K562 (cell line): ENCODE measurements around the gene ALG14. TPM values are rescaled to one million over a fixed set of nuclear protein-coding genes. Genes with fewer than 3 reads are reported as not detected.

Source experiments
- ATF2 ChIP-seq: sonication (generic); formaldehyde crosslinking; IDR thresholded peaks from 2 replicates; pipeline ENCODE4 v1.8.1; 2022; ENCODE audit warnings: missing genetic modification reagents
- ELF1 ChIP-seq: fragments of 200-800 bp; sonication (Bioruptor generic); IDR thresholded peaks from 2 replicates; pipeline ENCODE4 v1.6.1; 2016; ENCODE audit warnings: missing genetic modification characterization, missing compliant biosample characterization
- FOXP1 ChIP-seq: sonication (generic); formaldehyde crosslinking; IDR thresholded peaks from 2 replicates; pipeline ENCODE4 v1.8.0; 2022; ENCODE audit warnings: mild to moderate bottlenecking, missing genetic modification reagents
- FUS ChIP-seq: fragments of 200-400 bp; formaldehyde crosslinking; optimal IDR thresholded peaks from 2 replicates; pipeline ENCODE3; 2017; ENCODE audit warnings: low read depth, low read length
- GATA2 ChIP-seq: sonication (generic); formaldehyde crosslinking; IDR thresholded peaks from 2 replicates; pipeline ENCODE4 v1.4.0; 2020; ENCODE audit warnings: mild to moderate bottlenecking, missing genetic modification reagents
- HDAC3 ChIP-seq: fragments of 450-650 bp; IDR thresholded peaks from 2 replicates; pipeline ENCODE4 v1.6.1; 2018; ENCODE audit warnings: borderline replicate concordance, mild to moderate bottlenecking, moderate library complexity; ENCODE audit not compliant: partially characterized antibody
- NCOA1 ChIP-seq: fragments of 450-650 bp; IDR thresholded peaks from 2 replicates; pipeline ENCODE4 v1.6.1; 2016; ENCODE audit warnings: low read depth
- PHF21A ChIP-seq: fragments of 450-650 bp; IDR thresholded peaks from 2 replicates; pipeline ENCODE4 v1.6.1; 2017; ENCODE audit warnings: low read depth, borderline replicate concordance
- PPARD ChIP-seq: fragments of 250-450 bp; sonication (Bioruptor Pico); IDR thresholded peaks from 2 replicates; pipeline ENCODE4 v1.8.0; 2022; ENCODE audit warnings: inconsistent platforms, mild to moderate bottlenecking, moderate library complexity
- RCOR1 ChIP-seq, 2 experiments: IDR thresholded peaks; 2 replicates each; pipeline ENCODE4 v1.6.1; 2012; ENCODE audit warnings: low read depth in 2 of 2, low read length in 2 of 2, borderline replicate concordance in 1 of 2, improper control_type of control experiment in 1 of 2
- STAT5A ChIP-seq: IDR thresholded peaks from 2 replicates; pipeline ENCODE4 v1.6.1; 2012; ENCODE audit warnings: low read length, inconsistent platforms, borderline replicate concordance
- TCFL5 ChIP-seq: fragments of 250-450 bp; sonication (Bioruptor Pico); conservative IDR thresholded peaks from 2 replicates; pipeline ENCODE4 v1.6.1; 2021; ENCODE audit warnings: mild to moderate bottlenecking, moderate library complexity, matching md5 sums
- TEAD4 ChIP-seq, 2 experiments: sonication (generic) in 1 of 2; formaldehyde crosslinking in 1 of 2; IDR thresholded peaks; 2 replicates each; pipeline versions ENCODE4 v1.6.1 to v1.8.0; 2012 to 2022; ENCODE audit warnings: borderline replicate concordance in 1 of 2, inconsistent platforms in 1 of 2, low read length in 1 of 2, mild to moderate bottlenecking in 1 of 2, missing genetic modification reagents in 1 of 2
- THRB ChIP-seq: fragments of 450-650 bp; formaldehyde crosslinking; conservative IDR thresholded peaks from 2 replicates; pipeline ENCODE4 v1.4.0; 2022; ENCODE audit warnings: mild to moderate bottlenecking, missing genetic modification characterization
- ZNF318 ChIP-seq, 2 experiments: fragments of 450-650 bp; IDR thresholded peaks; 2 replicates each; pipeline ENCODE4 v1.6.1; 2016; ENCODE audit warnings: mild to moderate bottlenecking in 2 of 2, borderline replicate concordance in 1 of 2, low read depth in 1 of 2, moderate library complexity in 1 of 2
- ZNF347 ChIP-seq: fragments of 450-650 bp; formaldehyde crosslinking; IDR thresholded peaks from 2 replicates; pipeline ENCODE4 v1.4.0; 2020; ENCODE audit warnings: low read depth, mild to moderate bottlenecking, moderate library complexity
- polyA plus RNA-seq, 8 experiments: library from polyadenylated mRNA; depleted of rRNA in 4 of 8; stranded (reverse) in 5 of 8; unstranded in 3 of 8; fragments of >200 nt; fragmentation: Nextera tagmentation in 2 of 8; fragmentation: Illumina TruSeq in 1 of 8; extraction: Ambion mirVana in 2 of 8; extraction: Trizol in 1 of 8; gene quantifications; 2 replicates each; pipeline versions ENCODE4 v1.2.1 to v1.2.3, GENCODE V29; 2011 to 2014; ENCODE audit warnings: inconsistent platforms in 1 of 8, missing spikeins in 1 of 8
- total RNA-seq, 7 experiments: library from RNA; depleted of rRNA in 6 of 7; stranded (reverse); fragments of >200 nt in 6 of 7; fragmentation: Illumina TruSeq in 2 of 7; extraction: Trizol in 2 of 7; gene quantifications; 2 replicates each; pipeline versions ENCODE4 v1.2.1 to v1.2.3, GENCODE V29; 2011 to 2021; ENCODE audit warnings: low replicate concordance in 1 of 7
- TF ChIP-seq, protein P1 (sequence below): fragments of 250-450 bp; sonication (Bioruptor Pico); IDR thresholded peaks from 2 replicates; pipeline ENCODE4 v1.8.0; 2021; ENCODE audit warnings: borderline replicate concordance, mild to moderate bottlenecking, moderate library complexity; ENCODE audit not compliant: poor library complexity, severe bottlenecking

Gene ALG14
- total and polyA plus RNA-seq, 9 of the 15 experiments (the other 6 are each of a cell fraction or from before 2014, with no cell fraction given), result 2.8 to 16.2 (median 4.9) TPM

DNA sequence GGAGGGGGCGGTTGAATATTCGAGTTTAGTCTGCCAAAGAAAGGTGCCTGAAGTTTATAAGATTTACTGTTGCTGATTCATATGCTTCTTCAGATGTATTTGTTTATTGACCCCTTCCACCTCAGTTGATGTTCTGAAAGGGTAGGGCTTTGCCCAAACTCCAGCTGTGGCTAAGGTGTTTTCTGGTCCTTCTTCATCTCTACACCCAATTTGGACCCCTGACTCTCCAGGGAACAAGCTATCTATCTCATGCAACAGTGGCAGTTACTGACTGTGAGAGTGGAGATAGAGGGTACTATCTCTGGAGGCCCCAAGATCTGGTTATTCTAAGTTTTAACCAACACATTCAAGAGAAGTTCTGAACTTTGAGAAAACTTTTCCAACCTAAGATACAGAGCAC, 12.6 kb upstream of the ALG14 start (continued):
- TF ChIP-seq PHF21A, result no peak
- TF ChIP-seq ELF1, result no peak
- TF ChIP-seq, protein P1, sequence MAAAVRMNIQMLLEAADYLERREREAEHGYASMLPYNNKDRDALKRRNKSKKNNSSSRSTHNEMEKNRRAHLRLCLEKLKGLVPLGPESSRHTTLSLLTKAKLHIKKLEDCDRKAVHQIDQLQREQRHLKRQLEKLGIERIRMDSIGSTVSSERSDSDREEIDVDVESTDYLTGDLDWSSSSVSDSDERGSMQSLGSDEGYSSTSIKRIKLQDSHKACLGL, result no peak
- no peak for TF ChIP-seq THRB (CRISPR knock-in tag)
- no peak for TF ChIP-seq FOXP1 (CRISPR knock-in tag)
- TF ChIP-seq ATF2, result no peak
- peak; percentile 82 for TF ChIP-seq STAT5A
- no peak for TF ChIP-seq FUS
- TF ChIP-seq ZNF347, result no peak
- TF ChIP-seq HDAC3, result peak; percentile 54
- TF ChIP-seq RCOR1 (IDR thresholded peaks at IDR 0.05; ENCODE audit: borderline replicate concordance in 1 of 2, low read depth in 2 of 2, low read length in 2 of 2), result peak in 1 of 2 experiments; percentile 30; a peak in 1 of 4 replicates
- TF ChIP-seq ZNF318 (IDR thresholded peaks at IDR 0.05; ENCODE audit: borderline replicate concordance in 1 of 2, low read depth in 1 of 2), result no peak
- peak; percentile 73 for TF ChIP-seq GATA2
- TF ChIP-seq NCOA1, result peak; percentile 77; the same call in 1 of the 2 replicates
- TF ChIP-seq TCFL5 (CRISPR knock-in tag), result no peak
- TF ChIP-seq PPARD (CRISPR knock-in tag), result no peak
- peak; percentile 91 for TF ChIP-seq TEAD4 (IDR thresholded peaks at IDR 0.05; ENCODE audit: low read length)
- no peak for TF ChIP-seq TEAD4 (CRISPR knock-in tag; IDR thresholded peaks at IDR 0.05; ENCODE audit: borderline replicate concordance)
